ENCODE results near the gene PERM1. TPM values are rescaled to one million over a fixed set of nuclear protein-coding genes. Genes with fewer than 3 reads are reported as not detected.
"Not testable (repeated sequence)": the region's sequence is repeated elsewhere in the genome, so short reads cannot be mapped to it uniquely, and the experiment has no call there.

PERM1 gene
- total RNA-seq (0.49 and 1.0 TPM in 2 replicates), polyA plus RNA-seq (0.71 and 0.77 TPM in 2 replicates)

- DNase-seq (ENCODE audit: low read depth in 1 of 2, low spot score in 1 of 2), result no peak
- peaks cover 40% of the 10 kb centered on the region for H3K27me3 ChIP-seq
- no peak within 1 kb of the TSS for H3K27ac ChIP-seq
- H3K4me1 ChIP-seq (ENCODE audit: low read depth), result peaks cover 3% of the 10 kb centered on the region
- no peaks in the 10 kb centered on the region for H3K9me3 ChIP-seq (ENCODE audit: low read depth)
- TF ChIP-seq CTCF (IDR thresholded peaks at IDR 0.05; ENCODE audit: low read depth, low read length), result no peak
- H3K36me3 ChIP-seq, result no peaks in the 10 kb centered on the region
- no peak within 1 kb of the TSS for H3K4me3 ChIP-seq
Measured at GRCh38 chr1:981955-982558, at the start of gene PERM1. TSS of gene PERM1 (minus strand) at chr1:982093. CDS start at chr1:981029, 1,064 bp downstream.

GRCh38 chr1:1030867-1031658 lies 49.2 kb upstream of the PERM1 start:
- H3K27ac ChIP-seq; DNase-seq (ENCODE audit: low read depth in 1 of 2, low spot score in 1 of 2); H3K9me3 ChIP-seq (ENCODE audit: low read depth); H3K36me3 ChIP-seq; H3K4me3 ChIP-seq: not testable (repeated sequence)
- peaks cover 13% of the 10 kb centered on the region for H3K4me1 ChIP-seq (ENCODE audit: low read depth)
- peaks cover 26% of the 10 kb centered on the region for H3K27me3 ChIP-seq

DNA sequence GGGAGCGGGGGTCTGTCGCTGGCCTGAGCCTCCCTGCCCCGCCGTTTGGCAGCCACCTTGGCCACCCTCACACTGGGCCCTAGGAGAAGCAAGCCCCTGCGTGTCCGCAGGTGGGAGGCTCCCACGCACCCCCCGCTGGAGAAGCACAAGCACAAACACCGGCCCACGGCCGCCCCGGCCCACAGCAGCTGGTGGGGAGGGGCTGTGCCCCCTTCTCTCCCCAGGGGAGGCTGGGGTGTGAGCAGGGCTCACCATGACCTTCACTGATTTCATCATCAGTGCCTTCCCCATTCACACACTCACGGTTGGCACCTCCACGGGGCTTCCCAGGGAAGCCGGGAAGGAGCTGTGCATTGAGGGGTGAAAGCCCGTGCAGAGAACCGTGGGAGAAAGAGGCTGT lies 45.9 kb upstream of the PERM1 start:
- H3K4me3 ChIP-seq, result no peak overlapping the region
- TF ChIP-seq CTCF (IDR thresholded peaks at IDR 0.05; ENCODE audit: low read depth, low read length), result no peak
- no peaks in the 10 kb centered on the region for H3K27me3 ChIP-seq
- no peaks in the 10 kb centered on the region for H3K9me3 ChIP-seq (ENCODE audit: low read depth)
- peaks cover 13% of the 10 kb centered on the region for H3K4me1 ChIP-seq (ENCODE audit: low read depth)
- no peak for DNase-seq (ENCODE audit: low read depth in 1 of 2, low spot score in 1 of 2)
- no peaks in the 10 kb centered on the region for H3K36me3 ChIP-seq
- H3K27ac ChIP-seq, result no peak overlapping the region

- no peak for TF ChIP-seq CTCF (IDR thresholded peaks at IDR 0.05; ENCODE audit: low read depth, low read length)
- no peak overlapping the region for H3K4me3 ChIP-seq
- H3K36me3 ChIP-seq, result no peaks in the 10 kb centered on the region
- H3K4me1 ChIP-seq (ENCODE audit: low read depth), result peaks cover 10% of the 10 kb centered on the region
- DNase-seq (ENCODE audit: low read depth in 1 of 2, low spot score in 1 of 2), result no peak
- no peaks in the 10 kb centered on the region for H3K9me3 ChIP-seq (ENCODE audit: low read depth)
- H3K27ac ChIP-seq, result no peak overlapping the region
- H3K27me3 ChIP-seq, result no peaks in the 10 kb centered on the region
Measured at GRCh38 chr1:1026599-1027413, 44.9 kb upstream of the PERM1 start.

DNA sequence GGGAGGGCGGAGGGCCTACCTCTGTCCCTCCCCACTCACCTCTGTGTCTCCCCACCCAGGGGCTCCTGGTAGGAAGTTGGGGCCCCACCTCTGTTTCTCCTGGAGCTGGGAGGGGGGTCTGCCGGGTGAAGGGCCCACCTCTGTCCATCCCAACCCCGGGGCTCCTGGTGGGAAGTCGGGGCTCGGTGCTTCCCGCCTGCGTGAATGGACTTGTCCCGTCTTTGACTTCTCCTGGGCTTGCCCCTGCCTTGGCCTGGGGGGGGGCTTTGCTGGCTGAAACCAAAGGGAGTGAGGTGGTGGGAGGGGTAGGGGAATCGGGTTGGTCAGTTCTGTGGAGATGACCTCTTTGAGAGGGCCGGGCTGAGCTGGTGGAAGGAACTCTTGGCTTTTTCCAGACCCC lies 43.8 kb upstream of the PERM1 start:
- Histone ChIP-seq H3K9me3 (ENCODE audit: low read depth) (no peaks in the 10 kb centered on the region), H3K36me3 (no peaks in the 10 kb centered on the region), H3K27me3 (no peaks in the 10 kb centered on the region), H3K27ac (no peak overlapping the region), H3K4me3 (no peak overlapping the region), H3K4me1 (ENCODE audit: low read depth) (peaks cover 7% of the 10 kb centered on the region)
- no peak for TF ChIP-seq CTCF (IDR thresholded peaks at IDR 0.05; ENCODE audit: low read depth, low read length)
- no peak for DNase-seq (ENCODE audit: low read depth in 1 of 2, low spot score in 1 of 2)
